ENCODE data around the gene NDUFV2. TPM values are rescaled to one million over a fixed set of nuclear protein-coding genes. Genes with fewer than 3 reads are reported as not detected.

NDUFV2 gene
- total RNA-seq, 1 donor from 2014 or later = 124 TPM

DNA sequence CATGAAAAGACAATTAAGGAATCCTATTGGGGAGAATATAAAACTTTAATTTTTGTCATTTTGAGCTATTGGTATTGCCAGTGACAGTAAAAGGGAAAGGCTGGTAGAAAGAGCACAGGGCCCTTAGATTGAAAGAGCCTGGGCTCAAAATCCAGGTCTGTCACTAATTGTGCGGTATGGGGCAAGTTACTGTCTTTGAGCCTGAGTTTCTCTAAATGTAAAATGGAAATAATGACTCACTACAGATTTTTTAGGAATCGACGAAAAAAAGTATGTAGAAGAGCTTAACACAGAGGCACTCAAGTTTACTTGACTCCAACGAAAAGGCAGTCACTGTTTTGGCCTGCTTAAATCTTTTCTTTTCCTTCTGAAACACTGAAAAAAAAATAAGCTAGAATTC is 7.0 kb downstream of the NDUFV2 start:
- Histone ChIP-seq H3K4me3 (ENCODE audit: low read length in 3 of 3) (peak overlapping the region in 1 of 3 donors; percentile 3), H3K27me3 (ENCODE audit: control insufficient read depth in 3 of 3, insufficient read depth in 3 of 3, low read length in 3 of 3) (no peaks in the 10 kb centered on the region), H3K9me3 (ENCODE audit: control insufficient read depth in 3 of 3, low read length in 3 of 3) (no peaks in the 10 kb centered on the region), H3K36me3 (ENCODE audit: control insufficient read depth in 3 of 3, insufficient read depth in 3 of 3, low read length in 3 of 3) (no peaks in the 10 kb centered on the region), H3K4me1 (ENCODE audit: control insufficient read depth in 3 of 3, insufficient read depth in 3 of 3, low read length in 3 of 3) (peaks cover 49 to 79% (median 50%) of the 10 kb centered on the region in 3 donors), H3K9ac (ENCODE audit: low read depth in 1 of 3, low read length in 3 of 3) (no peak overlapping the region), H3K27ac (ENCODE audit: low read depth, low read length) (peak overlapping the region; percentile 38)

- peak overlapping the region in 2 of 3 donors; percentile 16 to 57 for H3K4me3 ChIP-seq (ENCODE audit: low read length in 3 of 3)
Measured at GRCh38 chr18:9113468-9114149, 11.1 kb downstream of the NDUFV2 start.

GRCh38 chr18:9115984-9116383 is 13.5 kb downstream of the NDUFV2 start:
- H3K27ac ChIP-seq (ENCODE audit: low read depth, low read length) = peak overlapping the region; percentile 4
- peaks cover 37 to 46% (median 41%) of the 10 kb centered on the region in 3 donors for H3K4me1 ChIP-seq (ENCODE audit: control insufficient read depth in 3 of 3, insufficient read depth in 3 of 3, low read length in 3 of 3)

More at GRCh38 chr18:9113468-9114149, 11.1 kb downstream of the NDUFV2 start:
- H3K9ac ChIP-seq (ENCODE audit: low read depth in 1 of 3, low read length in 3 of 3) = peak overlapping the region; percentile 44 to 68 (median 67)
- no peaks in the 10 kb centered on the region for H3K27me3 ChIP-seq (ENCODE audit: control insufficient read depth in 3 of 3, insufficient read depth in 3 of 3, low read length in 3 of 3)
- H3K4me1 ChIP-seq (ENCODE audit: control insufficient read depth in 3 of 3, insufficient read depth in 3 of 3, low read length in 3 of 3) = peaks cover 36 to 61% (median 44%) of the 10 kb centered on the region in 3 donors
- H3K9me3 ChIP-seq (ENCODE audit: control insufficient read depth in 3 of 3, low read length in 3 of 3) = no peaks in the 10 kb centered on the region
- H3K36me3 ChIP-seq (ENCODE audit: control insufficient read depth in 3 of 3, insufficient read depth in 3 of 3, low read length in 3 of 3) = no peaks in the 10 kb centered on the region
- H3K27ac ChIP-seq (ENCODE audit: low read depth, low read length) = peak overlapping the region; percentile 89

GRCh38 chr18:9117980-9118841 is 15.7 kb downstream of the NDUFV2 start:
- Histone ChIP-seq H3K27me3 (ENCODE audit: control insufficient read depth in 3 of 3, insufficient read depth in 3 of 3, low read length in 3 of 3) (no peaks in the 10 kb centered on the region), H3K36me3 (ENCODE audit: control insufficient read depth in 3 of 3, insufficient read depth in 3 of 3, low read length in 3 of 3) (no peaks in the 10 kb centered on the region), H3K4me3 (ENCODE audit: low read length in 3 of 3) (peak overlapping the region in 1 of 3 donors; percentile 33), H3K4me1 (ENCODE audit: control insufficient read depth in 3 of 3, insufficient read depth in 3 of 3, low read length in 3 of 3) (peaks cover 34 to 38% (median 36%) of the 10 kb centered on the region in 3 donors), H3K9ac (ENCODE audit: low read depth in 1 of 3, low read length in 3 of 3) (no peak overlapping the region), H3K9me3 (ENCODE audit: control insufficient read depth in 3 of 3, low read length in 3 of 3) (no peaks in the 10 kb centered on the region), H3K27ac (ENCODE audit: low read depth, low read length) (peak overlapping the region; percentile 77)

More at GRCh38 chr18:9115984-9116383, 13.5 kb downstream of the NDUFV2 start:
- H3K4me3 ChIP-seq (ENCODE audit: low read length in 3 of 3) = no peak overlapping the region
- no peaks in the 10 kb centered on the region for H3K27me3 ChIP-seq (ENCODE audit: control insufficient read depth in 3 of 3, insufficient read depth in 3 of 3, low read length in 3 of 3)
- no peaks in the 10 kb centered on the region for H3K36me3 ChIP-seq (ENCODE audit: control insufficient read depth in 3 of 3, insufficient read depth in 3 of 3, low read length in 3 of 3)
- H3K9me3 ChIP-seq (ENCODE audit: control insufficient read depth in 3 of 3, low read length in 3 of 3) = no peaks in the 10 kb centered on the region
- no peak overlapping the region for H3K9ac ChIP-seq (ENCODE audit: low read depth in 1 of 3, low read length in 3 of 3)

DNA sequence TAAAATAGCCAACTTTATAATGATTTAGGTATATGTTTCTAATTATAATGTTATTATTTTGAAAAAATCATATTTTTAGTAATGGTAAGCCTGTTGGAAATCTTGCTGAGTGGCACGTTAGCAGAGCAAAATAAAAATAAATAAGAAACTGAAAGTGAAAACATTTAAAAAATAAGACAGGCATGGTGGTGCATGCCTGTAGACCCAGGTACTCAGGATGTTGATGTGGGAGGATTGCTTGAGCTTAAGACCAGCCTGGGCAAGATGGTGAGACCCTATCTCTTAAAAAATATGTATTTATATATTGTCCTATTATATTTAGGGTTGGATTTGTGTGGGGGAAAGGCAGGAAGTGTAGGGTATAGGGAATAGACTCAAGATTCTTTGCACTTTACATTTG is 18.3 kb downstream of the NDUFV2 start:
- H3K36me3 ChIP-seq (ENCODE audit: control insufficient read depth in 3 of 3, insufficient read depth in 3 of 3, low read length in 3 of 3) = peaks cover 5 to 6% (median 5%) of the 10 kb centered on the region in 3 donors
- H3K9ac ChIP-seq (ENCODE audit: low read depth in 1 of 3, low read length in 3 of 3) = no peak overlapping the region
- peaks cover 27 to 29% (median 29%) of the 10 kb centered on the region in 3 donors for H3K4me1 ChIP-seq (ENCODE audit: control insufficient read depth in 3 of 3, insufficient read depth in 3 of 3, low read length in 3 of 3)
- no peaks in the 10 kb centered on the region for H3K27me3 ChIP-seq (ENCODE audit: control insufficient read depth in 3 of 3, insufficient read depth in 3 of 3, low read length in 3 of 3)
- H3K9me3 ChIP-seq (ENCODE audit: control insufficient read depth in 3 of 3, low read length in 3 of 3) = no peaks in the 10 kb centered on the region
- H3K4me3 ChIP-seq (ENCODE audit: low read length in 3 of 3) = no peak overlapping the region
- H3K27ac ChIP-seq (ENCODE audit: low read depth, low read length) = no peak overlapping the region

GRCh38 chr18:9123520-9123919 is 21.0 kb downstream of the NDUFV2 start:
- peaks cover 9 to 24% (median 15%) of the 10 kb centered on the region in 3 donors for H3K4me1 ChIP-seq (ENCODE audit: control insufficient read depth in 3 of 3, insufficient read depth in 3 of 3, low read length in 3 of 3)
- no peak overlapping the region for H3K9ac ChIP-seq (ENCODE audit: low read depth in 1 of 3, low read length in 3 of 3)
- H3K27ac ChIP-seq (ENCODE audit: low read depth, low read length) = no peak overlapping the region
- H3K36me3 ChIP-seq (ENCODE audit: control insufficient read depth in 3 of 3, insufficient read depth in 3 of 3, low read length in 3 of 3) = peaks cover 6 to 13% (median 11%) of the 10 kb centered on the region in 3 donors
- H3K9me3 ChIP-seq (ENCODE audit: control insufficient read depth in 3 of 3, low read length in 3 of 3) = no peaks in the 10 kb centered on the region
- no peak overlapping the region for H3K4me3 ChIP-seq (ENCODE audit: low read length in 3 of 3)
- H3K27me3 ChIP-seq (ENCODE audit: control insufficient read depth in 3 of 3, insufficient read depth in 3 of 3, low read length in 3 of 3) = no peaks in the 10 kb centered on the region

GRCh38 chr18:9124824-9125223 is 22.3 kb downstream of the NDUFV2 start:
- Histone ChIP-seq H3K27ac (ENCODE audit: low read depth, low read length) (no peak overlapping the region), H3K9ac (ENCODE audit: low read depth in 1 of 3, low read length in 3 of 3) (no peak overlapping the region), H3K4me1 (ENCODE audit: control insufficient read depth in 3 of 3, insufficient read depth in 3 of 3, low read length in 3 of 3) (peaks cover 0 to 20% (median 18%) of the 10 kb centered on the region in 3 donors), H3K36me3 (ENCODE audit: control insufficient read depth in 3 of 3, insufficient read depth in 3 of 3, low read length in 3 of 3) (peaks cover 10 to 18% (median 13%) of the 10 kb centered on the region in 3 donors), H3K9me3 (ENCODE audit: control insufficient read depth in 3 of 3, low read length in 3 of 3) (no peaks in the 10 kb centered on the region), H3K27me3 (ENCODE audit: control insufficient read depth in 3 of 3, insufficient read depth in 3 of 3, low read length in 3 of 3) (no peaks in the 10 kb centered on the region), H3K4me3 (ENCODE audit: low read length in 3 of 3) (no peak overlapping the region)

DNA sequence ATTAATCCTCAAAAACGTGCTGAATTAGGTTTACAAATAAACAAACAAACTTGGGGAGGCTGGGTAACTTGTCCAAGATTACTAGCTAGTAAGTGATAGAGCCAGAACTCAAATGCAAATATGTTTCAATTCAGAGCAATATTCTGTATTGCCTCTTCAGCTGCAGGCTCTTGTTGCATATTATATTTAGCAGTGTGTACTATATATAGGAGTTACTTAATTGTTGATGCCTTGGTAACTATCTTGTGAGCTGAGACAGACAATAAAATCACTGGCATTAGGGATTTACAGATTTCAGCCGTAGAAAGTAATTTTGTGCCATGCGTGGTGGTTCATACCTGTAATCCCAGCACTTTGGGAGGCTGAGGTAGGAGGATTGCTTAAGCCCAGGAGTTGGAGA is 23.8 kb downstream of the NDUFV2 start:
- H3K9me3 ChIP-seq (ENCODE audit: control insufficient read depth in 3 of 3, low read length in 3 of 3) = no peaks in the 10 kb centered on the region
- no peaks in the 10 kb centered on the region for H3K27me3 ChIP-seq (ENCODE audit: control insufficient read depth in 3 of 3, insufficient read depth in 3 of 3, low read length in 3 of 3)
- peak overlapping the region; percentile 80 for H3K27ac ChIP-seq (ENCODE audit: low read depth, low read length)
- peak overlapping the region; percentile 2 to 72 (median 63) for H3K9ac ChIP-seq (ENCODE audit: low read depth in 1 of 3, low read length in 3 of 3)
- peak overlapping the region; percentile 6 to 32 (median 15) for H3K4me3 ChIP-seq (ENCODE audit: low read length in 3 of 3)
- peaks cover 6 to 20% (median 18%) of the 10 kb centered on the region in 3 donors for H3K4me1 ChIP-seq (ENCODE audit: control insufficient read depth in 3 of 3, insufficient read depth in 3 of 3, low read length in 3 of 3)
- H3K36me3 ChIP-seq (ENCODE audit: control insufficient read depth in 3 of 3, insufficient read depth in 3 of 3, low read length in 3 of 3) = peaks cover 10 to 23% (median 13%) of the 10 kb centered on the region in 3 donors

- no peak overlapping the region for H3K4me3 ChIP-seq (ENCODE audit: low read length in 3 of 3)
- H3K9ac ChIP-seq (ENCODE audit: low read depth in 1 of 3, low read length in 3 of 3) = peak overlapping the region in 1 of 3 donors; percentile 37
- H3K27ac ChIP-seq (ENCODE audit: low read depth, low read length) = peak overlapping the region; percentile 34
- H3K4me1 ChIP-seq (ENCODE audit: control insufficient read depth in 3 of 3, insufficient read depth in 3 of 3, low read length in 3 of 3) = peaks cover 11 to 24% (median 20%) of the 10 kb centered on the region in 3 donors
- peaks cover 9 to 34% (median 16%) of the 10 kb centered on the region in 3 donors for H3K36me3 ChIP-seq (ENCODE audit: control insufficient read depth in 3 of 3, insufficient read depth in 3 of 3, low read length in 3 of 3)
- no peaks in the 10 kb centered on the region for H3K27me3 ChIP-seq (ENCODE audit: control insufficient read depth in 3 of 3, insufficient read depth in 3 of 3, low read length in 3 of 3)
- H3K9me3 ChIP-seq (ENCODE audit: control insufficient read depth in 3 of 3, low read length in 3 of 3) = no peaks in the 10 kb centered on the region
Measured at GRCh38 chr18:9130195-9130594, 27.7 kb downstream of the NDUFV2 start.

Data from skeletal muscle tissue (tissue), 4 donors.